GM18511 (cell line): Measurements from ENCODE around the gene ICOSLG.
"Not testable (repeated sequence)": the region's sequence is repeated elsewhere in the genome, so short reads cannot be mapped to it uniquely, and the experiment has no call there.

Experiments
- ATAC-seq: cut with Tn5 transposase; IDR thresholded peaks from one replicate; pipeline ENCODE4 v1.9.1; 2021; ENCODE audit warnings: mild to moderate bottlenecking, moderate library complexity; ENCODE audit not compliant: unreplicated experiment

The ICOSLG gene

GRCh38 chr21:44227614-44228013 lies 13.1 kb downstream of the ICOSLG start:
- not testable (repeated sequence) for ATAC-seq

- ATAC-seq = not testable (repeated sequence)
These were observed 15.1 kb downstream of the ICOSLG start for GRCh38 chr21:44225605-44226004.

DNA sequence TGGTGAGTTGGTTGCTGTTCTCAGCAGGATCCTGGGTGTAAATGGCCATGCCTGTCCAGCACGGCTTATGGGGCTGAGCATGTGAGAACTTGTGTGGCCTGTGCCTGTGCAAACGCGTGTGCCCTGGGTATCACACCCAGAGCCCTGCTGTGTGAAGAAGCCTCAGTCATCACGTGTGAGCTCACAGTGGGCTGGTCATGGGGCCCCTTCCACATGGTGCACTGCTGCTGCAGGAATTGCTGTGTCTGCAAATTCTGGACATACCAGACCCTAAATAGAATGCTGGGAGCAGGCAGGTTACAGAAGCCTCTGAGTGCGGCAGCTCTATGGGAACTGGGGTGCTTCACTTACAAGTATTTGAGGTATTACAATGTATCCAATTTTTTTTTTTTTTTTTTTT lies 17.4 kb downstream of the ICOSLG start:
- ATAC-seq = not testable (repeated sequence)

DNA sequence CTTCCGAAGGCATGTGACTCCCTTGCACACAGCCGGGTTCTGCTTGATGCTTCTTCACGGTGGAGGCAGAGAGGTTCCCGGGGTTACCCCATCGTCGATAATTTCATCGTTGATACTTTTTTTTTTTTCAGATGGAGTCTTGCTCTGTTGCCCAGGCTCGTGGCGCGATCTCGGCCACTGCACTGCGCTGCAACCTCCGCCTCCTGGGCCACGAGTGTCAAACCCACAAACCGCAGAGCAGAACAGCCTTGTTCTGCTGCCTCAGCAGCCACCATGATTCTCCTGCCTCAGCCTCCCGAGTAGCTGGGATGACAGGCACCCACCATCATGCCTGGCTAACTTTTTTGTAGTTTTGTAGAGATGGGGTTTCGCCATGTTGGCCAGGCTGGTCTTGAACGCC lies 20.1 kb downstream of the ICOSLG start:
- not testable (repeated sequence) for ATAC-seq

DNA sequence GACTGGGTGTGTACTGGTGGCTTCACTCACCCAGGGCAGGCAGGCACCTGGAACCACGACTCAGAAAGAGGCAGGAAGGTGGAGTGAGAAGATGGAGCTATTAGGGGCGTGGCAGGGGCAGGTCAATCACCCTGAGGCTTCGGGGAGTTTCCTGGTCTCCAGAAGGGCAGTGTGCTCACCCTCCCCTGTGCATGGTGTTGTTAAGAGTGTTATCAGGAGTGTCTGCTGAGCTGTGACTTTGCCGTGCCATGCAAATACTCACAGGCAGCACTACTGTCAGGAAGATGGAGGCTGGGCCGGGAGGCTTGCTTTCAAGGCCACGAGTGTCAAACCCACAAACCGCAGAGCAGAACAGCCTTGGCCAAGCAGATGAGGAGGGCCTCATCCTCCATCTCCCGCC lies 22.3 kb downstream of the ICOSLG start:
- not testable (repeated sequence) for ATAC-seq

DNA sequence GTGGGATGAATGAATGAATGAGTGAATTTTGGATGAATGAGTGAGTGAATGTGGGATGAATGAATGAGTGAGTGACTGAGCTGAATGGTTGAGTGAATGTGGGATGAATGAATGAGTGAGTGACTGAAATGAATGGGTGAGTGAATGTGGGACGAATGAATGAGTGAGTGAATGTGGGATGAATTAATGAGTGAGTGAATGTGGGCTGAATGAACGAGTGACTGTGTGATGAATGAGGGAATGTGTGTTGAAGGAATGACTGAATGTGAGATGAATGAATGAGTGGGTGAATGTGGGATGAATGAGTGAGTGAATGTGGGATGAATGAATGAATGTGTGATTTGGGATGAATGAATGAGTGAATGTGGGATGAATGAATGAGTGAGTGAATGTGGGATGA lies 28.8 kb downstream of the ICOSLG start:
- ATAC-seq = not testable (repeated sequence)

DNA sequence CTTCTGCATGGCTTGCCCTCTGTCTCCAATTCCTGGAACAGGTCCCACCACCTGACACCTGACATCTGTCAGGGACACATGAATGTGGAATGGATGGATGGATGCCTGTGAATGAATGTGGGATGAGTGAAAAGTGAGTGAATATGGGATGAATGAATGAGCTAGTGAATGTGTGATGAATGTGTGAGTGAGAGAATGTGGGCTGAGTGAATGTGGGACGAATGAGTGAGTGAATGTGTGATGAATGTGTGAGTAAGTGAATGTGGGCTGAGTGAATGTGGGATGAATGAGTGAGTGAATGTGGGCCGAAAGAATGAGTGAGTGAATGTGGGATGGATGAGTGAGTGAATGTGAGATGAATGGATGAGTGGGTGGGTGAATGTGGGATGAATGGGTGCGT lies 29.2 kb downstream of the ICOSLG start:
- ATAC-seq = not testable (repeated sequence)

- ATAC-seq = not testable (repeated sequence)
These were observed 32.7 kb downstream of the ICOSLG start for GRCh38 chr21:44207860-44208646.

- ATAC-seq = peak; percentile 76
These were observed 33.8 kb downstream of the ICOSLG start for GRCh38 chr21:44206698-44207676.

DNA sequence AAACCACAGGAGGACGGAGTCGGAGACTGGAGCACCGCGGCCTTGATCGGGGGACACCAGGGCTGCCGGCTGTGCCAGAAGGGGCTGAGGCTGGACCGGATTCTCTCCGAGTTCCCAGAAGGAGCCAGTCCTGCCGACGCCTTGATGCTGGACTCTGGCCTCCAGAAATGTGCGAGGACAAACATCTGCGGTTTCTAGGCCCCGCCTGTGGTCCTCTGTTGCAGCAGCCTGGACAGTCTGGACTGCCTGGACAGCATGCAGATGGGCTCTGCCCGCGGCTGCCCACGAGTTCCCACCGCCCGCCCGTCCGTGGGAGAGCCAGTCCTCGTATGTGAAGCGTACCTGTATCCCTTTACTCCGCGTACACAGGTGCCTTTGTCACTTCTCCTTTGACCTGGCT lies 34.6 kb downstream of the ICOSLG start:
- not testable (repeated sequence) for ATAC-seq

DNA sequence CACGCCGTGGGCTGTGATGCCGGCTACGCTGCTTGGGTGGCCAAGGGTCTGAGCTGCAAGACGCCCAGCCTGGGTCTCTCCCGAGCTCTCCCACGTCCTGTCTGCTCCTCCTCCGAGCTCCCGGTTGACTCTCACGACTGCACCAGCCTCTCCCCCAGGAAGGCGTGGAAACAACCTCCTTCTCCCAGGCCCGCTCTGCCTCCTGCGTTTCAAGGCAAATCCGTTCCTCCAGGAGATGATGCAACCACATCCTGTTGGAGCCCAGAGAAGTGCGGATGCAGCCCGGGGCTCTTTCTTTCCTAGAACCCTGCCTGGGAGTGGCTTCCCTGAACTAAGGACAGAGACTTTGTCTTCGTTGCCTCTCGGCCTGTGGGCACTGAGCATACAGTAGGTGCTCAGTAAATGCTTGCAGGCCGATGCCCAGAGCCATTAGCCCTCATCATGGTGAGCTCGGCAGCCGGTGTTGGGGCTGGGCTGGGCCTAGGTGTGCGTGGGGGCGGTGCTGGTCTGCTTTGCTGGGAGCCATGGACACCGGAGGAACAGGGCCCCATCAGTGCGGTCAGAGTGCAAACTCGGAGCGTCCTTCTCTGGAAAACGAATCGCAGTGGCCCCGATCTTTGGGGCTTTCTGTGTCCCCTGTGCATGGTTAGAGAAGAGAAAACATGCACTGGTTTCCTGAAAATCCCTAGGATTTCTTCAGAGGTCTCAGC lies 38.0 kb downstream of the ICOSLG start:
- not testable (repeated sequence) for ATAC-seq

DNA sequence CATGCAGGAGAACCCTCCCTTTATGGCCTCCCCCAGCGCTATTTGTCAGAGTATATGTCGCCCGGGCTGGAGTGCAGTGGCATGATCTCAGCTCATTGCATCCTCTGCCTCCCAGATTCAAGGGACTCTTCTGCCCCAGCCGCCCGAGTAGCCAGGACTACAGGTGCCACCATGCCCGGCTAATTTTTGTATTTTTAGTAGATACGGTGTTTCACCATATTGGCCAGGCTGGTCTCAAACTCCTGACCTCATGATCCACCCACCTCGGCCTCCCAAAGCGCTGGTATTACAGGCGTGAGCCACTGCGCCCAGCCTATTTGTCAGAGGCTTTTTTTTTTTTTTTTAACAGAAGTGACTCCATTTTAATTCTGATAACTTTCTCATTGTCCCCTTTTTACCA lies 40.7 kb downstream of the ICOSLG start:
- ATAC-seq = not testable (repeated sequence)

DNA sequence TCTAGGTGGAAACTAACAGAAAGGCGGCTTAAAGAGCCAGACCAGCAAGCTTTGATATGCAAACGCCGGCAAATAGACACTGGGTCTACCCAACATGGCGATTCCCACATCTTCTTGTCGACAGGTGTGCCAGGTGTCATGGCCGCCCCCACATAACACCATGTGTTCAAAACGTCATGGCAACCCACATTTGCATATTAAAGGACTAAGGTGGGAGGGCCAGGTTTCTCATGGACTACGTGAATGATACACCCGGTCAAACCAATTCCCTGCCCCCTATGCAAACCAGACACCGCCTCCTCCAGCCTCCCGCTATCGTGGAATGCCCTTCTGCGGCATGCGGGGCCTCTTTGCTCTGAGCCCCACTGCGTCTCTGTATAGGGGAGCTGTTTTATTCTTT lies 41.3 kb downstream of the ICOSLG start:
- no peak for ATAC-seq

GRCh38 chr21:44197156-44197516 lies 43.6 kb downstream of the ICOSLG start:
- ATAC-seq = not testable (repeated sequence)

DNA sequence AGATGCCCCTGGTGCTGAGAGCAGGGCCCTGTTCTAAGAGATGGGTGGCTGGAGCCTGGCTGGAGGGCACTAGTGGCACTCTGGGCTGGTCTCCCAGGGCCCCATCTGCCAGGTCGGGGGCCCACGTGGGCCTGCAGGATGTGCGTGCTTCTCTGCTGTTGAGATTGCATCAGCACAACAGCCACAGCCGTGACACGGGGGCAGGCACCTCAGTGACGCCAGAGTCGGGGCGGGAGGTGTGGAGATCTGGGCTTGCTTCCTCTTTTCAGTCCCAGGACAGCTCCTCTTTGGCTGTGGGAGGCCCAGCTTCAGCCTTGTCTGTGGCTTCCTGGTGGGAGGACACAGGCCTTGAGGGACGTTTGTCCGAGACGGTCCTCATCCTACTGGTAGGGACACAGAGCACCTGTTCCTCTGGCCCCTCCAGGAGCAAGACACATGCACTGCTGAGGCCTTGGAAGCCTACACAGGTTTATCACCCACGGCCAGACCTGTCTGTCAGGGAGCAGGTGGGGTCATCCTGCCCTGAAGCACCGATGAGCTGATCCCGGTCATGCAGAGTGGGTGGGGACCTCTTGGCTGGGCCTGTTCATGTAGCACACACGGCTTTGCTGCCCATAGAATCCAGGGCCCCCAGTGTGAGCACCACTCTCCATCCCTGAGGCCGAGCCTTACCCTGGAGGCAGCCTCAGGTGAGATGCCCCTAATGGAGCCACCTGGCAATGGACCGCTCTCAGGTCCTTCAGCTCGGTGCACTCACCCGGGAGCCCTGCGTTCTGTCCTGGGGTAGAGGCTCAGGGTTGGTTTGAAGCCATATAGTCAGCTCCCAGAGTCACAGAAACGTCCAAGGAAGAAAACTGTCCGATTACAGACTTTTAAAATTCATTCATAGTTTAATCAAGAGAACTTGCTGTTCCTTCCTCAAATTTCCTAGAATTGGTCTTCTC lies 44.3 kb downstream of the ICOSLG start:
- not testable (repeated sequence) for ATAC-seq

DNA sequence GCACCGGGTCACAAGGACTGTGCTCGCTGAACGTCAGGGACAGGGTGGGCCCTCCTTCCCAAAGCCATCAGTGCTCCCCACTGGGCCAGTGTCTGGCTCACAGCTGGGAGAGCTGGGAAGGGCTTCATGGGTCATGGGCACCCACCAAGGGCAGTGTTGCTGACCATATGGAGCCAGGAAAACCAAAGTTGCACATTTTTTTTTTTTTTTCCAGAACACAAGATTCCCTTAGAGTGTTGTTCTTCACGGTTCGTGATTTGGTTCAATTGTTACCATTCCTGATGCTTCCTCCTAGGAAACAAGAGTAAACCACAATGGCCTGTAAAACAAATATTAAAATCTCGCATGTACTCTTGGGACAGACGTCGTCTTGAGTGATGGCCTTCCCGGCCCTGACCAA lies 45.9 kb downstream of the ICOSLG start:
- not testable (repeated sequence) for ATAC-seq

- not testable (repeated sequence) for ATAC-seq
These were observed 46.3 kb downstream of the ICOSLG start for GRCh38 chr21:44194451-44194850.

- not testable (repeated sequence) for ATAC-seq
These were observed 47.6 kb downstream of the ICOSLG start for GRCh38 chr21:44193108-44193507.

- ATAC-seq = not testable (repeated sequence)
These were observed 50.1 kb downstream of the ICOSLG start for GRCh38 chr21:44190349-44191271.
